ENCODE results near the gene SERPINA3. TPM values are rescaled to one million over a fixed set of nuclear protein-coding genes. Genes with fewer than 3 reads are reported as not detected.
"Not testable (repeated sequence)": the region's sequence is repeated elsewhere in the genome, so short reads cannot be mapped to it uniquely, and the experiment has no call there.

The SERPINA3 gene
- not detected for polyA plus RNA-seq (ENCODE audit: insufficient read length)

- DNase-seq: no peak
Observed at GRCh38 chr14:94612174-94612573, at the start of gene SERPINA3. SERPINA3 (plus strand) TSS chr14:94612391; CDS start chr14:94614442, 2,051 bp downstream.

GRCh38 chr14:94562941-94563883 is 49.0 kb upstream of the SERPINA3 start:
- DNase-seq: no peak

DNA sequence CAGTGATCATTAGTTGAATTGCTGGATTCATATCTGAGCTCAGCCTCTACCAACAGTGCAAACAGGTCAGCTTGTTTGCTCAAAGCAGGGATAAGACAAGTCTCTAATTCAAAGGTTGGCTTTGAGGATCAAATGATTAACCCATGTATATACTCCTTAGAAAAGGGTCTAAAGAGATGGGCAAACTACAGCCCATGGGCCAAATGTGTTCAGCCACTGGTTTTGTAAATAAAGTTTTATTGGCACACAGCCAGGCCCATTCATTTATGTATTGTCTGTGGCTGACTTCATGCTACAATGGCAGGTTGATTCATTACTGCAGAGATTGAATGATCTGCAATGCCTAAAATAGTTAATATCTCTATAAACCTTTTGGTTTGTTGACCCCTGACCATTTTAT is 47.8 kb upstream of the SERPINA3 start:
- no peak for DNase-seq

GRCh38 chr14:94568186-94568585 is 44.0 kb upstream of the SERPINA3 start:
- DNase-seq: no peak

GRCh38 chr14:94569381-94570001 is 42.7 kb upstream of the SERPINA3 start:
- DNase-seq: no peak

DNA sequence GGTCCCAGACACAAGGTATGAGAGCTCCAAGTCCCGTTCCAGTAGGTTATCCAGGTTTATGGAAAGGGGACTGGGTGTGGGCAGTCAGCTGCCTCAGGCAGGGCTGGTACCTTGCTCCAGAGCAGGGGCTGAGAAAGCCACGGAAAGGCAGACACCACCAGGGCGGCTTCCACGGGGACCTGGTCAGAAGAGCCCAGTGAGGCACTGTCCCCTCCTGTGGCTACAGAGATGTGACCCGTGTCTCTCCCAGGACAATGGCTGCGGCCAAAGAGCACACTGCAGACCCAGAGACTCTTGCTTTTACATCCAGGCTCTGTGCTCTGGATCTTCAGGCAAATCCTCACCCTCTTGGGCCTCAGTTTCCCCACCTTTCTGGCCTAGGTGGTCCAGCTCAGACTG is 42.2 kb upstream of the SERPINA3 start:
- DNase-seq: no peak

GRCh38 chr14:94570440-94570839 is 41.8 kb upstream of the SERPINA3 start:
- no peak for DNase-seq

- DNase-seq: peak; percentile 17
Observed at GRCh38 chr14:94571395-94571794, 40.8 kb upstream of the SERPINA3 start.

- no peak for DNase-seq
Observed at GRCh38 chr14:94571950-94572349, 40.2 kb upstream of the SERPINA3 start.

GRCh38 chr14:94572637-94573303 is 39.4 kb upstream of the SERPINA3 start:
- DNase-seq: no peak

DNA sequence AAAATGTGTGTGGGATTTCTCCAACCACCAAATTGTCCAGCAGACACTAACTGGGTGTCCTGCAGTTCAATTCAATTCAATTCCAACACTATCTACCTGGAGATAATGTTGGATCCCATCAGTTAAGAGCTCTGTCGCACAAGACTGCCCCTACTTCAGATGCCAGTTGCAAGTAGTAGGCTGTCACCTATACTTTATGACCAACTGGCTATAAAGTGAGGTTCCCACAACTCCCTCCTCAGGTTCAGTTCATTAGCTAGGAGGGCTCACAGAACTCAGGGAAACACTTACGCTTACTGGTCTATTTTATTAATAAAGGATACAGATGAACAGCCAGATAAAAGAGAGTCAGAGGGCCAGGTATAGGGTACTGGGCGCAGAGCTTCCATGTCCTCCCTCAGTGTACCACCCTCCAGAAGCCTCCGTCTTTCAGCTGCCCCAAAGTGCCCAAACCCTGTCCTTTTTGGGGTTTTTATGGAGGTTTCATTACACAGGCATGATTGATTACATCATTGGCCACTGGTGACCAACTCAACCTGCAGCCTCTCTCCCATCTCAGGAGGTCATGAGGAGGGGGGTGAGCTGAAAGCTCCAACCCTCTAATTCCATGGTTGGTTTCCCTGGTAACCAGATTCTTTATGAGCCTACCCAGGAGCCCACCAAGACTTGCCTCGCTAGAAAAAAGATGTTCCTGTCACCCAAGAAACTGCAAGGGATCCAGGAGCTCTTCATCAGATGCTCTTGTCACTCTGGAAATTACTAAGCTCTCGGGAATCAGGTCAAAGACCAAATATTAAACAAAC is 38.5 kb upstream of the SERPINA3 start:
- DNase-seq: no peak

DNA sequence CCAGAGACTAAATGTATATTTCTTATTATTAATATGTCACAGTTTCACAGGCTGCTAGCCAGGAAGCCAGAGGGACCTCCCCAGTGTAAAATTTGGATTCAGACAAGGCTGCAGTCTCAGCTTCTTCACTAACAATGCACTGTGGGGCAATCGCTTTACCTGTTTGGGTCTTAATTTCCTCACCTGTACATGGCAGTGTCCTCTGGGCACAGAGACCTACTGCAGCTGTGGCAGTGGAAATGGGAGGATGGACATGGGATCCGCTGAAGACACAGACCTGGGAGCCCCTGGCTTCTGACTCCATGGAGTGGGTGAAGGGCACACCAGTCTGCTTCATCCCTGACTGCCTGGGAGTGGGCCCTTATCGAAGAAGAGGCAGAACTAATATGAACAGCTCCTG is 37.9 kb upstream of the SERPINA3 start:
- no peak for DNase-seq

- no peak for DNase-seq
Observed at GRCh38 chr14:94575730-94576585, 36.2 kb upstream of the SERPINA3 start.

GRCh38 chr14:94577472-94577871 is 34.7 kb upstream of the SERPINA3 start:
- DNase-seq: not testable (repeated sequence)

GRCh38 chr14:94578712-94579111 is 33.5 kb upstream of the SERPINA3 start:
- DNase-seq: no peak

- no peak for DNase-seq
Observed at GRCh38 chr14:94581127-94581999, 30.8 kb upstream of the SERPINA3 start, which contains the start of gene SERPINA5. SERPINA5 (plus strand) TSS chr14:94581426; CDS start chr14:94587363, 5,937 bp downstream.

DNA sequence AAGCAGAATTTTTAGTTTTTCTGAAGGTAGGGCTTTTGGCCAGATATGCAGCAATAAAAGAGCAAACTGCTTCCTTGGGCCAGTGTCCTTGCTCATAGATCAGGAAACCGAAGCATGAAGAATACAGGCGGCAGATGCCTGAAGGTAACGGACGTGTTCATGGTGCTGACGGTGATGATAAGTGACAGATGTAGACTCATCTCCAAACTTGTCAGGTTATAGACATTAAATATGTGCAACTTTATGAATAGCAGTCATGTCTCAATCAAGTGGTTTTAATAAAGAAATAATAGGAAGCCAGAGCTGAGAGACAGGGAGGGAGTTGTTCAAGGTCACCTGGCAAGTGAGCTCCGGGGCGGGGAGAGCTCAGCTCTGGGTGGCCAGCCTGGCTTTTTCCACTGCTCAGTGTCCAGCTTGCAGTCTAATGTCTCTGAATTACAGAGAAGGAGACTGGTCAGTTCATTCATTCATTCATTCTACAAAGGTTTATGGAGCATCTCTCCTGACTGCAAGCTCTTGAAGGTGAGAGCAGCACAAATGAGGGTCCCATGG is 29.9 kb upstream of the SERPINA3 start:
- no peak for DNase-seq

DNA sequence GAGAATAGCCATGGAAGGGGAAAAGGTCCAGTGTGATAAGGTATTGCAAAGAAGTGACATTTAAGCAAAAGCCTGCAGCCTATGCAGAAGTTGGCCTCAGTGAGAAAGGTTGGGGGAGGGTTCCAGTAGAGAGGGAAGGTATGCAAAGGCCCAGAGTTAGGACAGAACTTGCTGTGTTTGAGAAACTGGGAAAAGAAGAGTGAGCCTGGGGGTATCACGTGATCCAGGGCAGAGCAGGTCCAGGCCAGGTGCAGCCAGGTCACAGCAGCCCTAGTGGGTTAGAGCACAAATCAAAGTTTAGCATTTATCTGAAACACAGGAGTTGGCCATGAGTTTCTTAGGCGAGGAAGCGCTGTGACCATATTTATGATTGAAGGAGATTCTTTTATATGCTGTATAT is 29.3 kb upstream of the SERPINA3 start:
- no peak for DNase-seq

- DNase-seq: no peak
Observed at GRCh38 chr14:94583557-94583956, 28.6 kb upstream of the SERPINA3 start.

All from hindlimb muscle (tissue), 1 donor.